Neural cell (in vitro differentiated cells): Measurements from ENCODE around the gene DNAL1. TPM values are rescaled to one million over a fixed set of nuclear protein-coding genes. Genes with fewer than 3 reads are reported as not detected.

Source experiments
- H2AFZ ChIP-seq: fragments of 200-600, 300-800 bp; sonication (generic), shearing (Covaris generic); 2 replicates; pipeline ENCODE4 v1.6.0; 2014; ENCODE audit warnings: low read depth, mild to moderate bottlenecking, antibody characterized with exemption, low read length, moderate library complexity
- H3F3A ChIP-seq: fragments of 200-600 bp; shearing (Covaris generic); 2 replicates; pipeline ENCODE4 v1.6.1; 2016; ENCODE audit warnings: mild to moderate bottlenecking, moderate library complexity, mixed read lengths, antibody characterized with exemption, low read length; ENCODE audit not compliant: insufficient read depth, poor library complexity, severe bottlenecking
- H3K27ac ChIP-seq: fragments of 200-600, 300-800 bp; sonication (generic), shearing (Covaris generic); 2 replicates; pipeline ENCODE4 v1.5.1; 2014; ENCODE audit warnings: mild to moderate bottlenecking, low read length, moderate library complexity
- H3K27me3 ChIP-seq: fragments of 300-800, 200-600 bp; sonication (generic), shearing (Covaris generic); 2 replicates; pipeline ENCODE4 v1.6.0; 2014; ENCODE audit warnings: mild to moderate bottlenecking, low read depth, low read length, moderate library complexity; ENCODE audit not compliant: insufficient read depth
- H3K36me3 ChIP-seq: fragments of 300-800, 200-600 bp; sonication (generic), shearing (Covaris generic); 2 replicates; pipeline ENCODE4 v1.5.1; 2014; ENCODE audit warnings: mild to moderate bottlenecking, antibody characterized with exemption, low read length, moderate library complexity; ENCODE audit not compliant: insufficient read depth
- H3K4me2 ChIP-seq: fragments of 300-800, 200-600 bp; sonication (generic), shearing (Covaris generic); 2 replicates; pipeline ENCODE4 v1.6.0; 2014; ENCODE audit warnings: mild to moderate bottlenecking, low read length
- H3K4me3 ChIP-seq: fragments of 300-800, 200-600 bp; sonication (generic), shearing (Covaris generic); 2 replicates; pipeline ENCODE4 v1.5.1; 2014; ENCODE audit warnings: mild to moderate bottlenecking, low read length, moderate library complexity
- H3K79me2 ChIP-seq: fragments of 200-600 bp; shearing (Covaris generic); replicated peaks from 2 replicates; pipeline ENCODE4 v1.6.0; 2014; ENCODE audit warnings: mild to moderate bottlenecking, low read length, moderate library complexity; ENCODE audit not compliant: insufficient read depth
- H3K9ac ChIP-seq: fragments of 300-800, 200-600 bp; sonication (generic), shearing (Covaris generic); 2 replicates; pipeline ENCODE4 v1.6.1; 2016; ENCODE audit warnings: mild to moderate bottlenecking, low read length, mixed read lengths
- H3K9me2 ChIP-seq: fragments of 200-600 bp; shearing (Covaris generic); 2 replicates; pipeline ENCODE4 v1.6.1; 2016; ENCODE audit warnings: mild to moderate bottlenecking, low read length, mixed read lengths; ENCODE audit not compliant: insufficient read depth
- H3K9me3 ChIP-seq: fragments of 200-600, 300-800 bp; sonication (generic), shearing (Covaris generic); 2 replicates; pipeline ENCODE4 v1.6.1; 2016; ENCODE audit warnings: mild to moderate bottlenecking, mixed run types, low read length, moderate library complexity, mixed read lengths
- H4K20me1 ChIP-seq: fragments of 200-600 bp; shearing (Covaris generic); 2 replicates; pipeline ENCODE4 v1.6.1; 2016; ENCODE audit warnings: mild to moderate bottlenecking, mixed run types; ENCODE audit not compliant: insufficient read depth
- CTCF ChIP-seq: fragments of 450-650 bp; IDR thresholded peaks from 2 replicates; pipeline ENCODE4 v1.5.1; 2014; ENCODE audit warnings: antibody characterized with exemption, mild to moderate bottlenecking, moderate library complexity; ENCODE audit not compliant: poor library complexity, severe bottlenecking
- EP300 ChIP-seq: fragments of 450-650 bp; conservative IDR thresholded peaks from 2 replicates; pipeline ENCODE4 v1.6.1; 2014; ENCODE audit warnings: antibody characterized with exemption, mild to moderate bottlenecking, moderate library complexity; ENCODE audit not compliant: poor library complexity, severe bottlenecking
- EZH2 ChIP-seq: fragments of 200-600, 300-800 bp; shearing (Covaris generic), sonication (generic); IDR thresholded peaks from 2 replicates; pipeline ENCODE4 v1.6.1; 2014; ENCODE audit warnings: antibody characterized with exemption, low read length, borderline replicate concordance, mild to moderate bottlenecking; ENCODE audit not compliant: insufficient read depth, poor library complexity, severe bottlenecking
- MXI1 ChIP-seq: fragments of 450-650 bp; conservative IDR thresholded peaks from 2 replicates; pipeline ENCODE4 v1.6.1; 2014; ENCODE audit warnings: antibody characterized with exemption, mild to moderate bottlenecking; ENCODE audit not compliant: poor library complexity, severe bottlenecking
- POLR2AphosphoS5 ChIP-seq: IDR thresholded peaks from 2 replicates; pipeline ENCODE4 v1.6.1; 2012
- RAD21 ChIP-seq: fragments of 450-650 bp; conservative IDR thresholded peaks from 2 replicates; pipeline ENCODE4 v1.6.1; 2014; ENCODE audit warnings: antibody characterized with exemption, mild to moderate bottlenecking, moderate library complexity
- SMC3 ChIP-seq: fragments of 450-650 bp; conservative IDR thresholded peaks from 2 replicates; pipeline ENCODE4 v1.6.1; 2014; ENCODE audit warnings: antibody characterized with exemption, mild to moderate bottlenecking, moderate library complexity; ENCODE audit not compliant: poor library complexity
- TAF1 ChIP-seq: IDR thresholded peaks from 2 replicates; pipeline ENCODE4 v1.6.1; 2012; ENCODE audit warnings: low read depth
- polyA plus RNA-seq: library from polyadenylated mRNA; depleted of rRNA; stranded (reverse); fragments of >200 nt; gene quantifications from 2 replicates; pipeline ENCODE4 v1.2.3, GENCODE V29; 2014
- TF ChIP-seq, protein P1 (sequence below): IDR thresholded peaks from 2 replicates; pipeline ENCODE4 v1.6.1; 2012; ENCODE audit warnings: borderline replicate concordance

DNAL1 gene
- polyA plus RNA-seq, 1 donor from 2014 or later = 33.4 TPM

GRCh38 chr14:73719361-73719760 is 74.6 kb downstream of the DNAL1 start:
- Histone ChIP-seq H2AFZ (peak overlapping the region; percentile 33), H3K4me3 (peak overlapping the region; percentile 84), H3K36me3 (no peaks in the 10 kb centered on the region), H3K9ac (peak overlapping the region; percentile 95), H3K79me2 (peaks cover 29% of the 10 kb centered on the region), H3K9me3 (no peaks in the 10 kb centered on the region), H4K20me1 (no peaks in the 10 kb centered on the region), H3K27me3 (no peaks in the 10 kb centered on the region), H3K9me2 (no peaks in the 10 kb centered on the region), H3F3A (no peaks in the 10 kb centered on the region), H3K4me2 (no peak overlapping the region), H3K27ac (peak overlapping the region; percentile 85)
- TF ChIP-seq, protein P1, sequence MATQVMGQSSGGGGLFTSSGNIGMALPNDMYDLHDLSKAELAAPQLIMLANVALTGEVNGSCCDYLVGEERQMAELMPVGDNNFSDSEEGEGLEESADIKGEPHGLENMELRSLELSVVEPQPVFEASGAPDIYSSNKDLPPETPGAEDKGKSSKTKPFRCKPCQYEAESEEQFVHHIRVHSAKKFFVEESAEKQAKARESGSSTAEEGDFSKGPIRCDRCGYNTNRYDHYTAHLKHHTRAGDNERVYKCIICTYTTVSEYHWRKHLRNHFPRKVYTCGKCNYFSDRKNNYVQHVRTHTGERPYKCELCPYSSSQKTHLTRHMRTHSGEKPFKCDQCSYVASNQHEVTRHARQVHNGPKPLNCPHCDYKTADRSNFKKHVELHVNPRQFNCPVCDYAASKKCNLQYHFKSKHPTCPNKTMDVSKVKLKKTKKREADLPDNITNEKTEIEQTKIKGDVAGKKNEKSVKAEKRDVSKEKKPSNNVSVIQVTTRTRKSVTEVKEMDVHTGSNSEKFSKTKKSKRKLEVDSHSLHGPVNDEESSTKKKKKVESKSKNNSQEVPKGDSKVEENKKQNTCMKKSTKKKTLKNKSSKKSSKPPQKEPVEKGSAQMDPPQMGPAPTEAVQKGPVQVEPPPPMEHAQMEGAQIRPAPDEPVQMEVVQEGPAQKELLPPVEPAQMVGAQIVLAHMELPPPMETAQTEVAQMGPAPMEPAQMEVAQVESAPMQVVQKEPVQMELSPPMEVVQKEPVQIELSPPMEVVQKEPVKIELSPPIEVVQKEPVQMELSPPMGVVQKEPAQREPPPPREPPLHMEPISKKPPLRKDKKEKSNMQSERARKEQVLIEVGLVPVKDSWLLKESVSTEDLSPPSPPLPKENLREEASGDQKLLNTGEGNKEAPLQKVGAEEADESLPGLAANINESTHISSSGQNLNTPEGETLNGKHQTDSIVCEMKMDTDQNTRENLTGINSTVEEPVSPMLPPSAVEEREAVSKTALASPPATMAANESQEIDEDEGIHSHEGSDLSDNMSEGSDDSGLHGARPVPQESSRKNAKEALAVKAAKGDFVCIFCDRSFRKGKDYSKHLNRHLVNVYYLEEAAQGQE = no peak
- TF ChIP-seq EZH2 = no peak
- no peak for TF ChIP-seq TAF1
- no peak for TF ChIP-seq MXI1
- TF ChIP-seq EP300 = no peak
- TF ChIP-seq POLR2AphosphoS5 = no peak
- no peak for TF ChIP-seq RAD21

GRCh38 chr14:73719791-73720190 is 75.0 kb downstream of the DNAL1 start:
- no peaks in the 10 kb centered on the region for H3K9me3 ChIP-seq
- H4K20me1 ChIP-seq = no peaks in the 10 kb centered on the region
- H2AFZ ChIP-seq = no peak overlapping the region
- peak overlapping the region; percentile 95 for H3K9ac ChIP-seq
- no peaks in the 10 kb centered on the region for H3K9me2 ChIP-seq
- H3K79me2 ChIP-seq = peaks cover 29% of the 10 kb centered on the region
- no peak overlapping the region for H3K4me2 ChIP-seq
- no peaks in the 10 kb centered on the region for H3F3A ChIP-seq
- no peaks in the 10 kb centered on the region for H3K36me3 ChIP-seq
- H3K27ac ChIP-seq = peak overlapping the region; percentile 85
- TF ChIP-seq, protein P1 = no peak
- no peak for TF ChIP-seq EZH2
- no peak for TF ChIP-seq CTCF
- TF ChIP-seq POLR2AphosphoS5 = no peak
- no peak for TF ChIP-seq MXI1
- no peak for TF ChIP-seq SMC3
- no peak for TF ChIP-seq TAF1
- TF ChIP-seq RAD21 = no peak
- no peak for TF ChIP-seq EP300
- no peak overlapping the region for H3K4me3 ChIP-seq
- no peaks in the 10 kb centered on the region for H3K27me3 ChIP-seq
